Embryonic facial prominence (tissue), 1 donor: ENCODE results near the gene AGAP2.

Experiments used
- DNase-seq: peaks from one replicate; pipeline ENCODE4 v3.0.0-alpha.2; 2016; ENCODE audit errors: extremely low spot score

AGAP2 gene

DNA sequence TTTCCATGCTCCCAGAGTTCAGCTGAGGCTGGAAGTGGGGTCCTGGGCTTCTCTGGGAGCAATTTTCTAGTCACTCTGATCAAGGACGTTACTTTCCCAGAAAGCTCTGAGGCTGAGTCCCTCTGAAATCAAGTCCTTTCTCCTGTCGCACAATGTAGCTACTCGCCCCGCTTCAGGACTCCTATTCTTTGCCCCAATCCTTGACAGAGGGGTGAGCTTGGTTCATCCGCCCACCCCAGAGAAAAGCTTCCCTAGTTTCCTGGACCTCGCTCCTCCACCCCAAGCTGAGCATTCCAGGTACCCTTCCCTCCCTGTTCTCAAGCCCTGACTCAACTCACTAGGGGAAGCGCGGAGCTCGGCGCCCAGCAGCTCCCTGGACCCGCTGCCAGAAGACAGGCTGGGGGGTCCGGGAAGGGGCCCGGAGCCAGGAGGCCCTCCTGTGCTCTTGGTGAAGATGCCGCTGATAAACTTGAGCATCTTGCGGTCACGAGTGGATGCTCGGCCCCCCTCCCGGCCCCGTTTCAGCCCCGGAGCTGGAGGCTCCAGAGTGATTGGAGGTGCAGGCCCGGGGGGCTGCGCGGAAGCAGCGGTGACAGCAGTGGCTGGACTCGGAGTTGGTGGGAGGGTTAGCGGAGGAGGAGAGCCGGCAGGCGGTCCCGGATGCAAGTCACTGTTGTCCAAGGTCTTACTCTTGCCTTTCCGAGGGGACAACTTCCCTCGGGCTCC lies 1.6 kb downstream of the AGAP2 start:
- DNase-seq, result no peak

DNA sequence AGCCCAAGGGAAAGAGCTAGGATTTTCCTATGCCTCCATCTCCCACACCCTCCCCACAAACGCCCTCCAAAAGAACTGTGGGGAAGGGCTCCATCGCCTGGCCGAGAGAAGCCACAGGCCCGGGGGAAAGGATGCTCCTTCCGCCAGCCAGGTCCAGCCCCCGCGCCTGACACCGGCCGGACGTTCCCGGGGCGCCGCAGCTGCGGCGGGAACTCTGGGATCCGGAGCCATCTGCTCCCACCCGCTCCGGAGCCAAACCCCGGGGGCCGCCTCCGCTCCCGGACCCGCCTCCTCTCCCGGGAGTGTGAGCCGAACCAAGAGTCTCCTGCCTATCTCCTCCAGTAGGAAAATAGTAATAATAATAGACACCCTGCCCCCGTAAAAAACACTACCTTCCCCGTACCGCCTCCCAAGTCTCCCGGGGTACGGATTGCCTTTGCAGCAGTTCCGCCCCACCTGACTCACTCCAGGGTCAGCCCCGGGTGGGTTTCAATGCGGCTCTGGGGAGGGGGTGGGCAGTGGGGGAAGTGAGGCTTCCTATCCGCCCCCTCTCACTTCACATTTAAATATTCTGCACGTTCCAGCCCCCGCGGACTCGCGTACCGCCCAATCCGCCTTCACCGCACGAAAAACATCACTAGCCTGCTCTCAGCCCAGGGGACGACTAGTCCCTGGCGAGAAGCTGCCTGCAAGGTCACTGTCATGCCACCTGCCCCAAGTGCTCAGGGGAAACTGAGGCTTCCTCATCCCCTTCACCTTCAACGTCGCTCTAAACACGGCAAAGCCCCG lies 2.4 kb downstream of the AGAP2 start:
- no peak for DNase-seq

DNA sequence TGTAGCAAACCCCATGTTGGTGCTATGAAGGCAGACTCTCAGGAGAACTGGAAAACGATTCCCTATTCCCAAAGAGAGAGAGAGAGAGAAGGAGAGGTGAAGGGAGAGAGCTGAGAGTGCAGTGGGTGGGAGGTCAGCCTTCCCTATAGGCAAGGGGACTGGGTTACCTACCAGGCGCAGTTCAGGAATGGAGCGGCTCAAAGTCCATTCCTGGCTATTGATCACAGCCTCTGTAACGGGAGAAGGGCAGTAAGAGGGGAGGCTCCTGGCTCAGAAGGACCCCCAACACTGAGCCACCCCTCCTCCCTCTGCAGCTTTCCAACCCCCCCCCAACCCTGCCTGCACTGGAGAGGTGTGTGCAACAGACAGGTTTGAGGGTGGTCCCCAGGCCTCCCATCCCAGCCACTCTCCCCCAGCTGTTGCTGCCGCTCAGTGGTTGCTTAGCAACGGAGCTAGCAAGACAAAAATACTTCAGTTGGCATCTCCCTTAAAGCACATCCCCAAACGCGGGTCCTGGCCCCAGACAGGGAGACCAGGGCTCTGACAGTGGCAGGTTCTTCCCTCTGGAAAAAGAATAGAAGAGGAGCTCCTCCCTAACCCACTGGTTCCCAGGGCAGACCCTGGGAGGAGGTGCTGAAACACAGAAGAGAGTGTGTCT lies 3.2 kb downstream of the AGAP2 start:
- DNase-seq, result no peak

DNA sequence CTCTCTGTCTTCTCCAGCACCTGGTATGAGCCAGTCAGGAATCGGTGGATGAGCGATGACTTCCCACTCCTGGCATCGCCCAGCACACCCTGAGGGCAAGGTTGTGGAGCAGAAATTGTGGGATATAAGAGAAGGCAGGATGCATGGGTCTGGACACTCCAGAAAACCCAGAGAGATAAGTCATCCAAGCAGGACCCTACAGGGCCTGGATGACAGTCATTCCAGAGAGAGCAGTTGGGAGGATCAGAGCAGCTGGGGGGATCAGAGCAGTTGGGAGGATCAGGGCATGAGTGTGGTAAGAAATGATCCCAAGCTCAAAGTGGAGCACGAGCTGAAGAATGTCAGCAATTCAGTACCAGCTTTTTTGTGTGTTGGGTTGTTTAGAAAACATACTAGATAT lies 4.0 kb downstream of the AGAP2 start:
- DNase-seq, result no peak

DNA sequence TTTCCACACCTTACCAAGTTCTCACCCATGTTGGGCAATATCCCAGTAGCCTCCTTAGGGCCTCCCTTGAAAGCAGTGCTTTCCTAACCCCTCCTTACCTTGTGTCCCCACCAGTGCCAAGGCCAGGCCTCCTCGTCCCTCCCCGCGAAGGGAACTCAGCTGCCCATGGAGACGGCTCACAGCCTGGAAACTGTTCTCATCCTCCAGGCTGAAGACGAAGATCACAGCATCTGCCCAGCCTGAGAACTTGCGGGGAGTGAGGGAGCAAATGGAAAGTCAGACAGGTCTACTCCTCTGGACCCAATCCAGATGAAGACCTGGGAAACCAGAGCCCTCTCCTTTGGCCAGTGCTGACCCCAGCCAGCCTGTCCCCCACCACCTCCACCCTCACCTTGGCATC lies 4.6 kb downstream of the AGAP2 start:
- no peak for DNase-seq

DNA sequence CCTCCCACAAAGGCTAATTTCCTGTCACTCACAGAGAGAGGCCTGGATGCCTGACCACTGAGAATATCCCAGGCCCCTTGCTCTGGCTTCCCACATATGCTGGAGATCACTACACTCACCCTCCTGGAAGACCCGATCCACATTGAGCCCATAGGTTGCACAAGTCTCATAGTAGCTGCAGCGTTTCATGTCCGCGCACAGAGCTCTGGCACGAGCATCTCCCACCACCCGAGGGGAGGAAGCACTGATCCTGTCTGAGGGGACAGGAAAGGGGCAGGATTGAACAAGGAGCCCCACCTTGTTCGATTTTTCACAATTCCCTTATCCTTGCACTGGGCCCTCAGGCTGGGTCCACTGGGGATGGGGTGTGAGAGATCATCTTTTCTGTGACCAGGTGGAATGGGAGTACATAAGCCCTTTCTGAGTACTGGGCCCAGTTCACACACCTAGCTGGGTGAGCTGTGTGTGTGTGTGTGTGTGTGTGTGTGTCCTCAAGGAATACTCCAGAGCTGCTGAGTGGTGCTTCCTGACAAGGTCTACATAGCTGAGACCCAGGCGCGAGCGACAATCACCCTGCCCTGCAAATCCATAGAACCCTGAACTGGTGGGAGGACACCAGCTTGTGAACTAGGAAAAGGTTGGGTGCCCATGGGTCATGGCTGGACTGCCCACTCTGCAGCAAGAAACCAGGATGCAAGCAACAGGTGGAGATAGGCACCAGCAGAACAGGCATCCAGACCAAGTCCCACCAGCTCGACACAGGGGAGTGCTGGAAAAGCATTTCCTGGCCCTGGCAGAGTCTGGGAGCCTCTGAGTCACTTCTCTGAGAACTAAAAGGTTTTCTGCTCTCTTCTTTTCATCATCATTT lies 5.6 kb downstream of the AGAP2 start:
- no peak for DNase-seq

DNA sequence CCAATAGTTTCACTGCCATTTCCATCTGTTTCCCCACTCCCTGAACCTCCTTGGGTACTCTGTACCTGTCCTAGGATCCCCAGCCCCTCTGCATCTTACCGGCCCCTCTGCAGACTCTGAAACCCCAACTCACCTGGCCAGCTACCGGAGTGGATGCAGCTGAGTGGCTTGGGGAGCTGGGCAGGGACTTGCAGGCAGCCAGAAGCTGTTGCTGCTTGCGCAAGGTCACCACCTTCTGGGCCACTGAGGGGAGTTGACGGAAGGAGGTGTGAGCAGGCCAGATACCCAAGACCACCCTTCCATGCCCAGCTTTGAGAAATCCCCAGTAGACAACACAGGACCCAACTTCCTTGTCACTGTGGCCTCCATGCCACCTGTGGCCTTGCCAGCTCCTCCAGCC lies 6.3 kb downstream of the AGAP2 start:
- no peak for DNase-seq

DNA sequence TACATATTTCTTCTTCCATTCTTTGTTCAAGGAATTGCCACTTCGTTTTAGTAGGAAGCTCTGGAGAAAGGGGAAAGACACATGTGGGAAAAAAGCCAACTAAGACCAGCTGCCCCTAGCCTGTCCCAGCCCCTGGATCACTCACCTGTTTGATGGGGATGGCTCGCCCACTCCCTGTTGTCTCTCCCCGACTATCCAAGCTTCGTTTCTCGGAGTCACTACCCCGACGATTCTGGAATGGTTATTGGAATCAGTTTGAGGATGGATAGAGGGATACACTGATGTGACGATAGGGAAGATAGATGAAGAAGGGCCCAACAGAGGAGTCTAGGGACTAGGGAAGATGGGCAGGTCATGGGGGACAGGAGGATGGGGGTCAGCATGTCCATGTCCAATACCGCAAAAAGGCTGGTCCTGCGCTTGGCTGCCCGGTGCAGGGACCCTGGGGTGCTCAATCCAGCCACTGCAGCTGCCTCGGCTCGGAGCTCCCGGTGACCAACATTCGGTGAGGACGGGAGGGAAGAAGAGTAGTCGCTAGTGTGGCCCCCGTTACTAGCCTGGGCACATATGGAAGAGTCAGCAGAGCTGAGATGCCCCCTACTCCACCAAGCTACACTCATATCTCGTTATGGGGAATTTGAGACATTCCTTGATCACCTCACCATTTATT lies 7.0 kb downstream of the AGAP2 start:
- DNase-seq, result no peak

DNA sequence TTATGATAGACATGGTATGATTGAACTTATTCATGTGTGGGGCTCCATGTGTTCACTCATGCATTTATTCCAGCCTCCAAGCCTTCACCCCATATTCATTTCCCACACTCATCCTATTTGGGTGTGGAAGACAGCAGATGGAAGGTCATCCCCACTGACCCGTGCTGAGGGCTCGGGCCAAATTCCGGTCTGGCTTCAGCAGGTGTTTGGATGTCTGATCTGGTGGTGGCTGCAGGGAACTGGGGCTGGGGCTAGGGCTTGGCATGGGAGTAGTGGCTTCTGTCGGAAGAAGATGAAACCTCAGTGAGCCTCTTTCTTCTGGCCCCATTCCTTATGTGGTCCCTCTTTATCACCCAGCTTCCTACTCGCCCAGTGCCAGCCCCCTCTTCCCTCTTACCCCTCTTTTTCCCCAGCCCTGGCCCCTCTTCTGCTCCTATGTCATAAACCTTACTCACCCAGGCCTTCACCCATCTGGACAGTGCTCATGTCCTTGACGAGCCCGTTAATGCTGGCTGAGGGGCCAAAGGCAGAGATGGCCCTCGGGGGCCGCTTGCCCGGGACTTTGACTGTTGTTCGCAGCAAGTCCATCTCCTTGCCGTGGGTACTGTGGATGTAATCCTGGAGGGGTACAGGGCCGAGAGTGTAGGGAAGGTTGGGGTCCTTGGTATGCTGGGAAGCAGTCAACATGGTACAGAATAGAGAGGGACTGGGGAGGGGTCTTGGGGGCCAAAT lies 8.0 kb downstream of the AGAP2 start:
- DNase-seq, result no peak

DNA sequence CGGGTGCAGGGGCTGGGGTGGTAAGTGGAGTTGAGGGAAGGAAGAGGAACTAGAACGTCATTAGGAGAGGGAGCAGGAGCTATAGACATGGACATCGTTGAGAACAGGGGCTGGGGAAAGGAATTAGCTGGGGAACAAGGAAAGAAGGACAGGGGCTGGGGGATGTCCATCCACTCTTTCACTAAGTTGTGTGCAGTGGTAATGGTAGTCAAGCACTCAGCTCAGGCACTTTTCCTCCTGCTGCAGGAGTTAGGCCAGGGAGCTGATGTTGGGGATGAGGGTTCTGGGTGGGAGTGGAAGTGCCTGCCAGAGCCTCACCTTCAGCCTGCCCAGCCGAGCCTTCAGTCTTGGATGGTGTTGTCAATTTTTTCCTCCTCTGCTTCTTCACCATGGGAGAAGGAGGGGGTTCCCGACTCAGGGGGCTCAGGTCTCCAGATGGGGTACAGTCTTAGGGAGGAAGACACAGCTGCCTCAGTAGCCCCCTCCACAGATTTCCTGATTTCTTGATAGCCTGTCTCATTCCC lies 9.2 kb downstream of the AGAP2 start:
- DNase-seq, result no peak

DNA sequence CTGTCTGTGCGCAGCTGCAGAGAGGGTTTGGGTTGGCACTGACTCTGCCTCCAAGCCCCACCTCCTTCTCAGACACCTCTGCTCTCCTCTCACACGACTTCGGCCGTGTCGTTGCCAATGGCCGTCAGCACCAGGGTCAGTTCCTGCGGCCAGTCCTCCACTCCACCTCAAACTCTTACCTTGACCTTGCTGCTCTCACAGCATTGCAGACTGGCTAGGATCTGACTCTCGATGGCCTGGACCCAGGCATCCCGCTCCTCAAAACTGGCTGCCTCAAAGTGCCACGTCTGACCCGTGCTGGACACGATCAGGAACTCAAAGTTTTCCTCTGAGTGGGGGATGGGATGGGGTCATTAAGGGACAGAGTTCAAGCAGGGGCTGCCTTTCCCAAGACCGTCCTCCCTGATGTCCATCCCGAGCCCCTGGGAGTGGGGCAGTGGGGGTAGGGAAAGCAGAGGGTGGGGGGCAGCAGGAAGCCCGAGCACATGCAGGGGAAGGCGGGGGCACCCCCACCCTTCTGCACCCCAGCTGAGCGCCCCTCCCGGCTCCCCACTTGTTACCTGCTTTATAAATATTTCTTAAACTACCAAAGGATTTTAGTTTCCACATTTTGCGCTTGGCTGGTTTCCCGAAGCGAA lies 10.7 kb downstream of the AGAP2 start:
- DNase-seq, result no peak

DNA sequence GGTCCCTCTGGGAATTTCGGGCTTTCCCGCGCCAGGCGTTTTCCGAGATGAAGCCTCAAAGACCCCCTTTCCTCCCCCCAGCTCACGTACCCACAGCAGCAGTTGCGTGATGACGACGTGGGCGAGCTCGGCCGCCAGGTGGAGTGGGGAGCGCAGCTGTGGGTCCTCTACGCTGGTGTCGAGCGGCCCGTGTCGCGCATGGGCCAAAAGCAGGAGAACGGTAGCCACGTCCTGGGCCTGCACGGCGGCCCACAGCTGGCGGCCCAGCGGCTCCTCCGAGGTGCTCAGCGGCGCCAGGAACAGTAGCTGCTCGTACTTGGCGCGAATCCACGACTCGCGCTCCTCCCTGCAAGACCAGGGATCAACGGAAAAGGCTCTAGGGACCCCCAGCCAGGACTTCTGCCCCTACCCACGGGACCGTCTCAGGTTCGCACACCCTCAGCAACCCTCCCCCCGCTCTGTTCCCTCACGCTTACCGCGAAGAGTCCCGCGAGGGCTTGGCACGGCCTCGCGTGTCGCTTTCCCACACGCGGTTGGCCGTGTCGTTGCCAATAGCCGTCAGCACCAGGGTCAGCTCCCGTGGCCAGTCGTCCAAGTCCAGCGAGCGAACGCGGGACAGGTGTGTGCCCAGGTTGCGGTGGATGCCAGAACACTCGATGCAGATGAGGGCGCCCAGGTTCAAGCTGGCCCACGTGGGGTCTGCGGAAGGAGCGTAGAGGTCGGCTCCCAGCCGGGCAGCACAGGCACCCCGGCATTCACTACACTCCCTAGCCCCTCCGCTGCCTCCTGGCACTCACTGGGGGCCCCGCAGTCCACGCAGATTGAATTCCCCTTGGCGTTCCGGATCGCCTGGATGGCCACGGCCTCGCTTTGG lies 11.4 kb downstream of the AGAP2 start:
- no peak for DNase-seq

DNA sequence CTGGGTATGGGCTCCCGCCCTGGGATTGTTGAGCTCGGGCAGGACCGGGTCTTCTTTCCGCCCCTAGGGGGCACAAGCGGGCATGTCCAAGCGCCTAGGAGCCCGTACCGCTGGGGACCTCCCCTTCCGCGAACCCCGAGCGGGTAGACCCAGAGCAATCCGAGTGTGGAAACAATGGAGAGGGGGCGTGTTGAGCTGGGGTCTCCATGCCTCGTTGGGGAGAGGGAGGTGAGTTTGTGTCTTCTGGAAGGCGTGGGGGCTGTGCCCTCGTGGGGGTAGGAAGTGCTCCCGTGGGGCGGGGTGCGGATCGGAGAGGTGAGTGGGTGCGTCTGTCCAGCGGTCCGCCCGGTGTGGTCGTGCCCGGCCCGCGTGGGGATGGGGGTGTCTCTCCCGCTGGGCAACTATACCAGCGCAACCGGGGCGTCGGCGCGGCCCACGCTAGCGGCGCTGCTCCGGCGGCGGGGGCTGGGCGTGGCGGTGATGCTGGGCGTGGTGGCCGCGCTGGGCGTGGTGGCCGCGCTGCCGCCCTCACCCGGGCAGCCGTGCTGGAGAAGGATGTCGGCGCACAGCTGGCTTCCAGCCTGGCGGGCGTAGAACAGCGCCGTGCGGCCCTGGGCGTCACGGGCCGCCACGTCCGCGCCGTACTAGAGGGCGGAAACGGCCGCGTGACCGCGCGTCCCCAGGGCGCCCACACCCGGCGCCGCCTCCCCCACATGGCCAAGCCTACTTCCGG lies 12.2 kb downstream of the AGAP2 start:
- no peak for DNase-seq

DNA sequence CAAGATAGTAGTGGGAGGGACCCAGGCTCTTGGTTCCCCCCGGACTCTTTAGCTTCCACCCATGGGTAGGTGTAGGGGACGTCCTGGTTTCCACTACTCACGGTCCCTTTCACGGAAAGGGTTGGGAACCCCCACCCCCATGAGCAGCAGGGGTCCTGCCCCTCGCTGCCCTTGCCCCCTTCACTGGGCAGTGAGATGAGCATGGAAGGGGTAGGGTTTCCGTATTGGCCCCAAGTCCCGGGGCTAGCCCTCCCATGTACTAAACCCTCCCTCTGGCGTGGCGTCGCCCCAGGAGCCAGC lies 12.7 kb downstream of the AGAP2 start:
- DNase-seq, result no peak

DNA sequence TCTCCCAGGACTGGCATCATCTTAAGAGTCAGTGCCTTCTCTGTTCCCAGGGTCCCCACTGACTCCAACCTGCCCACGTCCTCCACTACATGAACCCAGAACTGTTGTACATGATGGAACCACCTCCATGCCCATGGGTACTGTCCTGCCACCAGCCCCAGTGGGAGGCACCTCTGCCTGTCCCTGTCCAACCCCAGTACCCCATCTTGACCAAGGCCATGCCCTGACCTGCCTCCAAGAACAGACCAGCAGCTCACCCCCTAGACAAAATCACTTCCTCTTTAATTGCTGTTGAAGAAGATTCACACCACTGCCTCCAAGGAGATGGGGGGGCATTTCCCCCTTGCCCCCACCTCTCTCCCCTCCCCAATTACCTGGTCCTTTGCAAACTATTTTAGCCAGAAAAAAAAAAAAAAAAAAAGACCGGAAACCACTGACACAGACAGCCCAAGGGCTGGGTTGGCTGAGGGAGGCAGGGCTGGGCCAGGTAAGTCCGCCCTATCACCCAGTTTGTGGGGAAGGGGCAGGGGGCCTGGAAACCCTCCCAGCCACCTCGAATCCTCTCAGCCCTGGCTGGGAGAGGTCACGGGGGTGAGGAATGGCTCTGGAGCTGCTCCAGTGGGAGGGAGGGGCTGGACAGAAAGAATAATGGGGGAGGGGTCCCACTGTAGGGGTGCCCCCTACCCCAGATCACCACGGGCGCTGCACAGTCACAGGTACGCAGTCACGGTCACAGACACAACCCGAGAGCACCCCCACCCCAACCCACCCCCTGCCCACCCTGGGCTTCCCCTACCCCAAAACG lies 13.4 kb downstream of the AGAP2 start:
- DNase-seq, result no peak

DNA sequence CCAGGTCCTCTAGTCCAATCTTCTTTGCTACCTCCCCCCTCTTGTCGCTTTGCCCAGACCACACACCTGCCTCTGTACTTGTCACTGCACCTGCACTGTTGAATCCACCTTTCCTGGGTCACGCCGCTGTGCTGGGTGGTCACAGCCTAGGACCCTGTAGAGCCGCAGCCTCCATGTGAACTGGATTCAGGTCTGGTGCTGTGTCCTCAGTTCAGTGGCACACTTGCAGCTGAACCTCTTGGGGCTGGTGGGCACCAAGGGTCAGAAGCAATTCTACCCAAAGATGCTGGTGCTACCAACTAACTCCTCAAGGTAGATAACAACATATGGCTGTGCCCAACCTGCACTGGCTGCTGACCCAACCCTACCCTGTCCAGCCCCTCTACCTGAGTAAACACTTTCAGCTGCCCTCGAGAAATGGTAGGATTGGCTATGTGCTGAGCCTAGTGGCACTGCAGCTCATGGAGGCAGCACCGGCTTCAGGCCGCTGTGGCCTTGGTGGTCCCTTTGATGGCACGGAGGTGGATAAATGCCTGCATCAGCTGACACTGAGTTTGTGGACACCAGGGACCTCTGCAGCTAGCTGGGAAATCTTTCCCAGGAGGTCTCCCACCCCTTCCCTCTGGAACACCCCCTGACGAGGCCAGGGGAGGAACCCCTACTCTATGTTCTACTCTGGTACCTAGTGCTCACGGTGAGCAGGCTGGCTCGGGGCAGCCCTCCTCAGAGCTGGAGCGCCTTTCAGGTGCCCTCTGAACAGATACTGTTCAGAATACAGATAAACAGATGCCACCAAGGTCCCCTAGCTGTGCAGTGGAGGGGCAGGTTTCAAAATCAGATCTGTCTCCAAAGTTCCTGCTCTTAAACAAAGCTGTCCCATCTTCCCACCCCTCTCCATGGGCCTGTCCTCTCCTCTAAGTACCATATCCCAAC lies 14.3 kb downstream of the AGAP2 start:
- DNase-seq, result no peak

DNA sequence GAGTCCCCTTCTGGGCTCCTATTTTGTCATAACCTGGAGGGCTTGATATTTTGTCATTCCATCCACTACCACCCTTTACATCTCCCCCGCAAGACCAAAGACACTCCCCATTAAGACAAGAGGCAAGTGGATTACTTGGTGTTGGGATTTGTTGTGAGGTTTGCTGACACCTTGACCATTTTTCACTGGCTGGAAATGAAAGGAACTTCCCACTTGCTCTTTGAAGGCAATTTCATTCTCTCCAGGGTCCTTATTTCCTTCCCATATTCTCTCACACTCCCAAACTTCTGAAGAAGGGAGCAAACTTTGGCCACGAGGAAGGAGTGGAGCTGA lies 14.9 kb downstream of the AGAP2 start:
- no peak for DNase-seq
